ENCODE data around the gene ELP4.

GRCh38 chr11:31607914-31608313, 98.3 kb downstream of the ELP4 start:
- TF ChIP-seq CBFB (CRISPR knock-in tag; IDR thresholded peaks at IDR 0.05) = no peak
- TF ChIP-seq FOXM1 (IDR thresholded peaks at IDR 0.05; ENCODE audit: low read depth) = no peak
- no peak for TF ChIP-seq FOXM1 (CRISPR knock-in tag; IDR thresholded peaks at IDR 0.05; ENCODE audit: low read depth)
- TF ChIP-seq FOXP4 (CRISPR knock-in tag; IDR thresholded peaks at IDR 0.05; ENCODE audit: borderline replicate concordance) = no peak
- TF ChIP-seq MYNN (IDR thresholded peaks at IDR 0.05) = no peak
- TF ChIP-seq MYNN (CRISPR knock-in tag; IDR thresholded peaks at IDR 0.05) = no peak
- TF ChIP-seq EP300 (IDR thresholded peaks at IDR 0.05; ENCODE audit: low read length) = no peak
- no peak for TF ChIP-seq ZBED1 (IDR thresholded peaks at IDR 0.05)

All from K562 (cell line).